ENCODE results near the gene HAO2. TPM values are rescaled to one million over a fixed set of nuclear protein-coding genes. Genes with fewer than 3 reads are reported as not detected.

HAO2 gene
- total RNA-seq (2022), result not detected in 2 replicates
- Bru-seq, nascent RNA, result percentile 7 among the genes with signal in this experiment
- percentile 4 among the genes with signal in this experiment for BruChase-seq, experiment 1, labeled RNA remaining after a 6-hour chase
- BruChase-seq, experiment 2, labeled RNA remaining after a 2-hour chase, result percentile 11 among the genes with signal in this experiment
- long read RNA-seq, result 0 reads

DNA sequence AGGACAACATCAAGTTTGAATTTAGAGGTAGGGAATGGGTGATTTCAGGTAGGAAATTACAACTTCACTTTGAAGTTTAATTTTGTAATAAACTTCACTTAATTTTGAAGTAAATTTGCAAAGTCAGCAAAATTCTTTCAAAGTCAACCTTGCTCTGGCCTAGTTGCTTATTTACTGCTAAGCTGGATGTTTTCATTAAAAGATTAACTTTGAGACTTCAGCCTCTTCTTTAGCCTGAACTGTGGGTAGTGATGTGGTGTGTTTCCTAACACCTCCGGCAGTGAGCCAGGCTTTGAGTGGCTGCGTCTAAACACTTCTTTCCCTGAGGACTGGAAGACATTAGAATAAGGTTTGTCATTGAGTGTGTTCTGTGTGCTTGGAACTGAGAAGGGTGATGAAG, at the start of gene HAO2:
Gene HAO2 (plus strand): TSS at position 232 of the 400 bp plus-strand sequence. CDS start 12,301 bp downstream, outside the sequence.
- TF ChIP-seq, protein P1, sequence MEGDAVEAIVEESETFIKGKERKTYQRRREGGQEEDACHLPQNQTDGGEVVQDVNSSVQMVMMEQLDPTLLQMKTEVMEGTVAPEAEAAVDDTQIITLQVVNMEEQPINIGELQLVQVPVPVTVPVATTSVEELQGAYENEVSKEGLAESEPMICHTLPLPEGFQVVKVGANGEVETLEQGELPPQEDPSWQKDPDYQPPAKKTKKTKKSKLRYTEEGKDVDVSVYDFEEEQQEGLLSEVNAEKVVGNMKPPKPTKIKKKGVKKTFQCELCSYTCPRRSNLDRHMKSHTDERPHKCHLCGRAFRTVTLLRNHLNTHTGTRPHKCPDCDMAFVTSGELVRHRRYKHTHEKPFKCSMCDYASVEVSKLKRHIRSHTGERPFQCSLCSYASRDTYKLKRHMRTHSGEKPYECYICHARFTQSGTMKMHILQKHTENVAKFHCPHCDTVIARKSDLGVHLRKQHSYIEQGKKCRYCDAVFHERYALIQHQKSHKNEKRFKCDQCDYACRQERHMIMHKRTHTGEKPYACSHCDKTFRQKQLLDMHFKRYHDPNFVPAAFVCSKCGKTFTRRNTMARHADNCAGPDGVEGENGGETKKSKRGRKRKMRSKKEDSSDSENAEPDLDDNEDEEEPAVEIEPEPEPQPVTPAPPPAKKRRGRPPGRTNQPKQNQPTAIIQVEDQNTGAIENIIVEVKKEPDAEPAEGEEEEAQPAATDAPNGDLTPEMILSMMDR (IDR thresholded peaks at IDR 0.05; ENCODE audit: unreplicated experiment), result no peak
- Mint-ChIP-seq H3K27me3 (ENCODE audit: unreplicated experiment) (peaks cover 48% of the 10 kb centered on the region), H3K4me1 (ENCODE audit: low read depth, unreplicated experiment) (peaks cover 6% of the 10 kb centered on the region), H3K9me3 (ENCODE audit: low read depth, unreplicated experiment) (no peaks in the 10 kb centered on the region), H3K4me3 (ENCODE audit: low read depth, unreplicated experiment) (no peak within 1 kb of the TSS), H3K36me3 (ENCODE audit: insufficient read depth, unreplicated experiment) (peaks cover 4% of the 10 kb centered on the region), H3K27ac (ENCODE audit: unreplicated experiment) (no peak within 1 kb of the TSS)
- BruUV-seq (replicated peaks), result no TSS peak
- intact Hi-C loops (cut with micrococcal nuclease; ENCODE audit: unreplicated experiment), result loop anchor here (5.0 kb wide), 1 partner anchor 1291 kb away; no protein-coding TSS in a partner anchor
- CTCF ChIA-PET, result interaction anchor here (1.8 kb wide), 1 partner anchor 93 kb away, joined by 5 read pairs; no protein-coding TSS in a partner anchor
- DNase-seq, result no peak

DNA sequence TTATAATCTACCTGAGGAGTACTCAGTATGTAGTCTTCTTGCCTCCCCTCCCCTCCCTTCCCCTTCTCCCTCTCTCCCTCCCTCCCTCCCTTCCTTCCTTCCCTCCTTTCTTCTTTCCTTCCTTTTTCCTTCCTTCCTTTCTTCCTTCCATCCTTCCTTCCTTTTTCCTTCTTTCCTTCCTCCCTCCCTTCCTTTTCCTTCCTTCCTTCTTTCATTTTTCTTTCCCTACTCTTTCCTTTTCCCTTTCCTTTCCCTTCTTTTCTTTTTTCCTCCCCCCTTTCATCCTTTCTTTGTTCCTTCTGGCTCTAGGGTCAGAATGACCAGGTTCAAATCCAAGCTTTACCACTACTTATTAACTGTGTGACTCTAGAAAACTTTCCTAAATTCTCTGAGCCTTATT, 48.5 kb upstream of the HAO2 start:
- TF ChIP-seq, protein P1 (IDR thresholded peaks at IDR 0.05; ENCODE audit: unreplicated experiment), result no peak
- intact Hi-C loops (cut with micrococcal nuclease; ENCODE audit: unreplicated experiment), result no loop called here
- Mint-ChIP-seq H3K27me3 (ENCODE audit: unreplicated experiment) (no peaks in the 10 kb centered on the region), H3K27ac (ENCODE audit: unreplicated experiment) (no peak overlapping the region), H3K4me1 (ENCODE audit: low read depth, unreplicated experiment) (no peaks in the 10 kb centered on the region), H3K36me3 (ENCODE audit: insufficient read depth, unreplicated experiment) (no peaks in the 10 kb centered on the region), H3K9me3 (ENCODE audit: low read depth, unreplicated experiment) (no peaks in the 10 kb centered on the region), H3K4me3 (ENCODE audit: low read depth, unreplicated experiment) (no peak overlapping the region)
- DNase-seq, result no peak
- CTCF ChIA-PET, result no interaction called here
- no TSS peak for BruUV-seq (replicated peaks)

- no peak overlapping the region for H3K27ac Mint-ChIP-seq (ENCODE audit: unreplicated experiment)
- no TSS peak for BruUV-seq (replicated peaks)
Observed at GRCh38 chr1:119321666-119322419, 46.7 kb upstream of the HAO2 start.

GRCh38 chr1:119323216-119323982, 45.2 kb upstream of the HAO2 start:
- Mint-ChIP-seq H3K36me3 (ENCODE audit: insufficient read depth, unreplicated experiment) (peaks cover 6% of the 10 kb centered on the region), H3K4me1 (ENCODE audit: low read depth, unreplicated experiment) (no peaks in the 10 kb centered on the region), H3K4me3 (ENCODE audit: low read depth, unreplicated experiment) (no peak overlapping the region), H3K27ac (ENCODE audit: unreplicated experiment) (no peak overlapping the region), H3K27me3 (ENCODE audit: unreplicated experiment) (no peaks in the 10 kb centered on the region), H3K9me3 (ENCODE audit: low read depth, unreplicated experiment) (no peaks in the 10 kb centered on the region)
- TF ChIP-seq, protein P1 (IDR thresholded peaks at IDR 0.05; ENCODE audit: unreplicated experiment), result no peak
- intact Hi-C loops (cut with micrococcal nuclease; ENCODE audit: unreplicated experiment), result no loop called here
- no TSS peak for BruUV-seq (replicated peaks)
- DNase-seq, result no peak
- CTCF ChIA-PET, result no interaction called here

More at GRCh38 chr1:119321666-119322419, 46.7 kb upstream of the HAO2 start:
- CTCF ChIA-PET, result no interaction called here
- Mint-ChIP-seq H3K27me3 (ENCODE audit: unreplicated experiment) (no peaks in the 10 kb centered on the region), H3K4me3 (ENCODE audit: low read depth, unreplicated experiment) (no peak overlapping the region), H3K9me3 (ENCODE audit: low read depth, unreplicated experiment) (no peaks in the 10 kb centered on the region), H3K4me1 (ENCODE audit: low read depth, unreplicated experiment) (no peaks in the 10 kb centered on the region), H3K36me3 (ENCODE audit: insufficient read depth, unreplicated experiment) (no peaks in the 10 kb centered on the region)
- intact Hi-C loops (cut with micrococcal nuclease; ENCODE audit: unreplicated experiment), result no loop called here
- TF ChIP-seq, protein P1 (IDR thresholded peaks at IDR 0.05; ENCODE audit: unreplicated experiment), result no peak
- no peak for DNase-seq

All from Calu3 (cell line).